CD4-positive, alpha-beta T cell treated with Interleukin-17A for 1 hour (primary cell): ENCODE data around the gene CABLES1.
"Not testable (repeated sequence)": the region's sequence is repeated elsewhere in the genome, so short reads cannot be mapped to it uniquely, and the experiment has no call there.

Source experiments
- DNase-seq: peaks from one replicate; pipeline ENCODE4 v3.0.0-alpha.2; 2020

The CABLES1 gene

GRCh38 chr18:23247896-23248295 lies 112.6 kb downstream of the CABLES1 start:
- DNase-seq, result no peak

GRCh38 chr18:23248826-23249225 lies 113.5 kb downstream of the CABLES1 start:
- DNase-seq, result no peak

- DNase-seq, result no peak
Observed at GRCh38 chr18:23249348-23249747, 114.1 kb downstream of the CABLES1 start.

GRCh38 chr18:23250893-23251656 lies 115.8 kb downstream of the CABLES1 start:
- no peak for DNase-seq

- no peak for DNase-seq
Observed at GRCh38 chr18:23253630-23254029, 118.3 kb downstream of the CABLES1 start.

- DNase-seq, result no peak
Observed at GRCh38 chr18:23257137-23257536, 121.9 kb downstream of the CABLES1 start.

GRCh38 chr18:23257686-23258565 lies 122.6 kb downstream of the CABLES1 start:
- no peak for DNase-seq

- no peak for DNase-seq
Observed at GRCh38 chr18:23258566-23259469, 123.5 kb downstream of the CABLES1 start.

GRCh38 chr18:23259701-23260681 lies 124.7 kb downstream of the CABLES1 start:
- DNase-seq, result peak; percentile 10

- DNase-seq, result no peak
Observed at GRCh38 chr18:23260926-23261590, 125.8 kb downstream of the CABLES1 start.

GRCh38 chr18:23263551-23264235 lies 128.4 kb downstream of the CABLES1 start:
- no peak for DNase-seq

- no peak for DNase-seq
Observed at GRCh38 chr18:23265682-23266399, 130.6 kb downstream of the CABLES1 start.

GRCh38 chr18:23266717-23267446 lies 131.6 kb downstream of the CABLES1 start:
- DNase-seq, result no peak

- DNase-seq, result no peak
Observed at GRCh38 chr18:23267447-23267776, 132.1 kb downstream of the CABLES1 start.

- no peak for DNase-seq
Observed at GRCh38 chr18:23268641-23269040, 133.4 kb downstream of the CABLES1 start.

- not testable (repeated sequence) for DNase-seq
Observed at GRCh38 chr18:23269068-23269467, 133.8 kb downstream of the CABLES1 start.

GRCh38 chr18:23269928-23270327 lies 134.6 kb downstream of the CABLES1 start:
- DNase-seq, result no peak

- DNase-seq, result no peak
Observed at GRCh38 chr18:23270986-23271680, 135.8 kb downstream of the CABLES1 start.
